GM20000 (cell line): ENCODE measurements around the gene AK4.

ENCODE experiments used
- DNase-seq: peaks from one replicate; pipeline ENCODE4 v3.0.0; 2012; ENCODE audit warnings: low spot score
- TF ChIP-seq, protein P1 (sequence below): IDR thresholded peaks from 2 replicates; pipeline ENCODE4 v1.5.1; 2012; ENCODE audit warnings: mild to moderate bottlenecking, control low read depth; ENCODE audit errors: extremely low read depth, missing control alignments

AK4 gene

DNA sequence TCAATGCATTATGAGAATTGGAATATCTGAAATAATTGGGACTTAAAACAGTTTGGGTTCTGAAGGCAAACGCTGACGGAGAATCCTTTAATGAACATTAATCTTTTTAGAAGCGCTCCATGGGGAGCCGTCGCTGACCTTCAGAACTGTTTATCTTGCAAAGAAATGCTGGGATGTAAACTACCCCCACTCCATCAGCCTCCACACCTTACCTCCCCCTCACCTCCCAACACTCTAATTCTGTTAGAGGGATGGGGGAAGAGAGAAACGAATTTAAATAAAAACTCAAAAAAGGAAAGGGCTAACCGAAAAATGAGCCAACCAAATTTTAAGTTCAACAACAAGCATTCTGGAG, 117.3 kb downstream of the AK4 start:
- DNase-seq = no peak
- TF ChIP-seq, protein P1, sequence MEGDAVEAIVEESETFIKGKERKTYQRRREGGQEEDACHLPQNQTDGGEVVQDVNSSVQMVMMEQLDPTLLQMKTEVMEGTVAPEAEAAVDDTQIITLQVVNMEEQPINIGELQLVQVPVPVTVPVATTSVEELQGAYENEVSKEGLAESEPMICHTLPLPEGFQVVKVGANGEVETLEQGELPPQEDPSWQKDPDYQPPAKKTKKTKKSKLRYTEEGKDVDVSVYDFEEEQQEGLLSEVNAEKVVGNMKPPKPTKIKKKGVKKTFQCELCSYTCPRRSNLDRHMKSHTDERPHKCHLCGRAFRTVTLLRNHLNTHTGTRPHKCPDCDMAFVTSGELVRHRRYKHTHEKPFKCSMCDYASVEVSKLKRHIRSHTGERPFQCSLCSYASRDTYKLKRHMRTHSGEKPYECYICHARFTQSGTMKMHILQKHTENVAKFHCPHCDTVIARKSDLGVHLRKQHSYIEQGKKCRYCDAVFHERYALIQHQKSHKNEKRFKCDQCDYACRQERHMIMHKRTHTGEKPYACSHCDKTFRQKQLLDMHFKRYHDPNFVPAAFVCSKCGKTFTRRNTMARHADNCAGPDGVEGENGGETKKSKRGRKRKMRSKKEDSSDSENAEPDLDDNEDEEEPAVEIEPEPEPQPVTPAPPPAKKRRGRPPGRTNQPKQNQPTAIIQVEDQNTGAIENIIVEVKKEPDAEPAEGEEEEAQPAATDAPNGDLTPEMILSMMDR = no peak

DNA sequence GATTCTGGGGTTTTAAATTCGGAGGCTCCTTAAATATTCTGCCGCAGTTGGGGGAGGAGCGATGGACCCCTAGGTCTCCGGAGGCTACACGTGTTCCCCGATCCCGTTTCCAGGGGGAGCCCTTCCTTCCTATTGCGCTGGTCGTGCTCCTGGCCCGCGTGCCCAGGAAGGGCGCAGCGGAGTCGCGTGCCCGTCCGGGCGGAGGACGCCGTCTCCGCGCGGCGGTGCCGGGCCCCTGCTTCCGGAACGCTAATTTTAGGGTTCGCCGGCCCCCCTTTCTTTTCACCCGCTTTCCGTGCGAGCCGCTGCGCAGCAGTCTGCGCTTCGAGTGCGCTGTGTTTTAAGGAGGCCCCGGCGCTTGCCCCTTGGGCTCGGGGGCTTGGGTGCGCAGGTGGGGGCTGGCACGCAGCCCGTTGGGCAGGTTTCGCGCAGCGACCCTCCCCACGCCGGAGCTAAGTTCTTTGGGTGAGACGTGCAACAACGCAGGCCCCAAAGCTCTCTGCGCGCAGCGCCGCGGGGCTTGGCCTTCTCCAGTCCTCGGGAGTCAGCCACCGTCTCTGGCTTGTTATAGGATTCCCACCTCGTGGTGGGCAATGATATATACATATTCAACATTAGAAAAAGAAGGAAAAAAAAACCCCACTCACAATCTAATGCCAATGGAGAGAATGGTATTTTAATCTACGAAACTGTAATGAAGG, 117.8 kb downstream of the AK4 start:
- DNase-seq = peak; percentile 38
- TF ChIP-seq, protein P1 = peak; percentile 10

DNA sequence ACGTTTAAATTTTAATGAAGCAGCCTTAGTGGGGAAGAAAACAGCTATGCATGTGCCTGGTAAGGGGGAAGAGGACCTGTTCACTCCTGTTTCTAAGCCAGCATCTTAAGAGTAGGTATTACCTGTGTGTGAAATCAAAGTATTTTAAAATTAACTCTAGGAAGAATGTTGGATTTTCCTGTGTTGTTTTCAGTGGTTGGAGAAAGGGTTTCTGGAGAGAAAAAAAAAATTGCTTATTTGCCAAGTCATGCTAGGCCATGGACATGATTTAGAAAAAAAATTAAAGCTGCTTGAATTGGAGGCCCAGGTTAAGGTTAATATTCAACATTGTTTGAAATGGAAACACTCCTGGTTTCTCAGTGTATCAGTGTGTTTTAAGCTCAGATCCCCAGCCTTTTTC, 118.5 kb downstream of the AK4 start:
- DNase-seq = no peak

DNA sequence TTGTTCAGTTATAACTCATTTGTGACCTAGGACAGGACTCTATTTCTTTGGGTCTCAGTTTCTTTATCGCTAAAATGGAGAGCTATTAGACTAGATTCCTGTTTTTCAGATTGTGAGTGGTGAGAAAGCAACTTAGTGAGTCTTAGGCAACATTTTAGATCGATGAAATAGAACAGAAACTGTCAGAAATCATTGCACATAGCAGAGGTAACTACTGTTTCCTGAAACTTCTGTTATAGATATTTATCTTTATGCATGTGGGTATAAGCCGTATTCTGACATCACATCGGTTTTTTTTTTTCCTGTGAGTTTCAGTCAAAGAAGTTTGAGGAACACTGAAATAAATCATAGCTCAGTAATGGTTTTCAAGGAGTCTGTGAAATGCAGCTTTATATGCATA, 119.3 kb downstream of the AK4 start:
- no peak for DNase-seq
- TF ChIP-seq, protein P1 = no peak

More for the DNA sequence above, 118.5 kb downstream of the AK4 start:
- TF ChIP-seq, protein P1 = no peak

DNA sequence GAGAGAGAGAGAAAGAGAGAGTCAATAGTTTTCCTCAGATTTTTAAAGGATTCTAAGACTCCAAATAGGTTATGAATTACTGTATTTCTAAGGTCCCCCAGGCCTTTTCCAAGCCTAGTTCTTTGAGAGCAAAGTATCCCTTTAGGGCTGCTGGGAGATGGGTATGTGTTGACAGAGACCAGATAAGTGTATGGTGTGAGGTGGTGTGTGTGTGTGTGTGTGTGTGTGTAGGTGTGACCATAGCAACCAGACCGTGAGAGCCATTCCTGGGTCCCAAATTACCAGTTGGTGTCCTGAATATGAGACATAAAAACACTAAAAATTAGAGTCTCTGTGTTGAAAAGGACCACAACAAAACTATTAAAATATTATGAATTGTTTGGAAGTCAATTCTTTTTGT, 119.7 kb downstream of the AK4 start:
- DNase-seq = no peak
- TF ChIP-seq, protein P1 = no peak

DNA sequence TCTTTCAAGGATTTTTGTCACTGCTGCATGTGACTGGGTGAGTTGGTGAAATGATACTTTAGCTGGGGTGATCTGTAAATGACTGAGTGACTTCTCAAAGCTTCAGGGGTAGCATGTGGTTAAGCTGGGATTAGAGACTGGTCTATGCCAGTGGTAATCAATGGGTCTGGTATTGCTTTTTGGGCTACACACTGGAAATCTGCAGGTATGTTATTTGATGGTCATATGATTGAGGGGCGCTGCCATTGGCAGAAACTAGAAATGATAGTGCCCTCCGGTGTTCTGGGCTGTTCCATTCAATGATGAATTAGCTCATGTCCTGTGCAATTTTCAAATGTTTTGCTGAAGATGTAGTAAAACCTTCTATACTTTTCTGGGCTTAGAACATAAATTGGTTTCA, 121.6 kb downstream of the AK4 start:
- TF ChIP-seq, protein P1 = no peak
- no peak for DNase-seq

DNA sequence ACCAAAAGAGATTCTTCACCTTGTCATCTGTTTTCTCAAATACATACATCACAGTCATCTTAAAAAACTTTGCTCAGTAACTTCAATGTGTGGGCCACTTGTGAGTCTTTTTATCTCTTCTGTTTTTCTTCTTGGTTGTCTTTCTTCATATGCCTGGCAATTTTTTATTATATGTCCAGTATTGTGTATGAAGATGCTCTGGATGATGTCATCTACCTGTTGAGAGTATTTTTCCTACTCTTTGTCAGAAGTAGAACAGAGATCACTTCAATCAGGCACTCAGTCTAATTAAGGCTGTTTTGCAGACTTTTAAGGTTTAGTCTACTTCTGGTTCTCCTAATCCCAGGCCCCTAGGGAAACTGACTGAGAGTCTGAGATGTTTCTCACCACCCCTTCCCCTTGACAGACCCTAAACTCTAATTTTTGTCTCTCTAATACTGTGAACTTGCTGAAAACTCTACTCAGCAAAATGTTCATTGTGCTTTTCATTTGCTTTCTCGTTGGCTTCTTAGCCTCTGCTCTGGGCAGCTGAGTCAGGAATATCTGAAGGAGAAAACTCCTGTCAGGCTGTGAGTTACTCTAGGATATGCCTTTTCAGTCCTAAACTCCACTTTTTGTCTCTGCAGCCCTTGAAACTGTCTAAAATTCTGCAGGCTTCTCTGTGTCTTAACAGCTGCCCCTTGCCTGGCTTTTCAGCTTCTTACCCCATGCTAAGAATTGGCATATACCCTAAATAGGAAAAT, 128.4 kb downstream of the AK4 start:
- DNase-seq = no peak
- TF ChIP-seq, protein P1 = no peak
